Left cardiac atrium (tissue), 4 donors: ENCODE results near the gene HOXB3. TPM values are rescaled to one million over a fixed set of nuclear protein-coding genes. Genes with fewer than 3 reads are reported as not detected.

Experiments
- ATAC-seq, 2 donors: fragments of 200-7000 bp; cut with Tn5 transposase; one replicate each; pipeline ENCODE4 v1.9.1; 2020; ENCODE audit warnings: mild to moderate bottlenecking in 2 of 2, moderate library complexity in 2 of 2
- DNase-seq: peaks from one replicate; pipeline ENCODE4 v3.0.0-alpha.2; 2020
- intact Hi-C, 2 donors: fragments of 100-400 bp; cut with DNase I; formaldehyde crosslinking; loops; one replicate each; pipeline versions ENCODE4 v1.14.1 to v1.15.1; 2022 to 2023
- total RNA-seq, 2 donors: library from RNA; stranded (reverse); fragmentation: NEBNext Ultra II Directional; extraction: Animal tissue kit (Norgen Biotek cat#: 25700); gene quantifications; one replicate each; pipeline ENCODE4 v1.2.1, GENCODE V29; 2021
- donor health status: DM: no; HTN: yes; CAD: no.
- donor health status: DM: no; HTN: yes; CAD: no; lungs with severe emphysema.
- donor health status: DM: yes; HTN: yes; CAD: no.
- donor health status: Dilated cardiomyopathy.

Gene HOXB3
- total RNA-seq, 2 donors from 2014 or later = 1.2 to 2.8 TPM

- DNase-seq (no peak), ATAC-seq (no peak)
- intact Hi-C loops = no loop called here
Measured at GRCh38 chr17:48603959-48604769, 14.1 kb upstream of the HOXB3 start.

GRCh38 chr17:48601539-48602425, 11.7 kb upstream of the HOXB3 start:
- ATAC-seq = no peak
- no peak for DNase-seq
- intact Hi-C loops = no loop called here

- ATAC-seq = no peak
- no peak for DNase-seq
- intact Hi-C loops = no loop called here
Measured at GRCh38 chr17:48601207-48601538, 11.1 kb upstream of the HOXB3 start.

- no peak for ATAC-seq
- intact Hi-C loops = no loop called here
- DNase-seq = no peak
Measured at GRCh38 chr17:48600244-48601098, 10.4 kb upstream of the HOXB3 start.

- DNase-seq = no peak
- no peak for ATAC-seq
- intact Hi-C loops = no loop called here
Measured at GRCh38 chr17:48599354-48599753, 9.3 kb upstream of the HOXB3 start.

GRCh38 chr17:48598736-48599135, 8.7 kb upstream of the HOXB3 start:
- ATAC-seq = no peak
- intact Hi-C loops = no loop called here
- DNase-seq = no peak

- intact Hi-C loops = no loop called here
- peak; percentile 27 to 55 for ATAC-seq
- peak; percentile 42 for DNase-seq
Measured at GRCh38 chr17:48597778-48598631, 8.0 kb upstream of the HOXB3 start.

GRCh38 chr17:48597528-48597777, 7.4 kb upstream of the HOXB3 start:
- intact Hi-C loops = no loop called here

GRCh38 chr17:48596735-48597527, 6.9 kb upstream of the HOXB3 start:
- ATAC-seq (peak in 1 of 2 donors; percentile 13), DNase-seq (no peak)
- intact Hi-C loops = no loop called here

More at GRCh38 chr17:48597528-48597777, 7.4 kb upstream of the HOXB3 start:
- ATAC-seq = no peak
- DNase-seq = no peak

- DNase-seq = no peak
- no peak for ATAC-seq
- intact Hi-C loops = no loop called here
Measured at GRCh38 chr17:48596000-48596734, 6.1 kb upstream of the HOXB3 start.

GRCh38 chr17:48595278-48595999, 5.4 kb upstream of the HOXB3 start:
- ATAC-seq (no peak), DNase-seq (no peak)
- intact Hi-C loops = no loop called here

GRCh38 chr17:48594538-48595277, 4.7 kb upstream of the HOXB3 start:
- DNase-seq (no peak), ATAC-seq (no peak)
- intact Hi-C loops = loop anchor here in 1 of 2 donors (5.0 kb wide), 1 partner anchor 102 kb away; no protein-coding TSS in a partner anchor

- peak; percentile 61 to 74 for ATAC-seq
- peak; percentile 72 for DNase-seq
- intact Hi-C loops = loop anchor here in 1 of 2 donors (5.0 kb wide), 1 partner anchor 102 kb away; no protein-coding TSS in a partner anchor
Measured at GRCh38 chr17:48593840-48594537, 3.9 kb upstream of the HOXB3 start.

- intact Hi-C loops = loop anchor here in 1 of 2 donors (5.0 kb wide), 1 partner anchor 101 kb away; no protein-coding TSS in a partner anchor
- peak in 1 of 2 donors; percentile 16 for ATAC-seq
- no peak for DNase-seq
Measured at GRCh38 chr17:48593126-48593829, 3.2 kb upstream of the HOXB3 start, which contains the start of gene HOXB5. Gene HOXB5 (minus strand): TSS chr17:48593779. CDS start chr17:48593682, 97 bp downstream.
